ENCODE measurements around the gene P2RY6.

P2RY6 gene

GRCh38 chr11:73338279-73338678 lies 66.1 kb downstream of the P2RY6 start:
- no peak for DNase-seq

GRCh38 chr11:73340164-73340563 lies 68.0 kb downstream of the P2RY6 start:
- DNase-seq, result no peak

DNA sequence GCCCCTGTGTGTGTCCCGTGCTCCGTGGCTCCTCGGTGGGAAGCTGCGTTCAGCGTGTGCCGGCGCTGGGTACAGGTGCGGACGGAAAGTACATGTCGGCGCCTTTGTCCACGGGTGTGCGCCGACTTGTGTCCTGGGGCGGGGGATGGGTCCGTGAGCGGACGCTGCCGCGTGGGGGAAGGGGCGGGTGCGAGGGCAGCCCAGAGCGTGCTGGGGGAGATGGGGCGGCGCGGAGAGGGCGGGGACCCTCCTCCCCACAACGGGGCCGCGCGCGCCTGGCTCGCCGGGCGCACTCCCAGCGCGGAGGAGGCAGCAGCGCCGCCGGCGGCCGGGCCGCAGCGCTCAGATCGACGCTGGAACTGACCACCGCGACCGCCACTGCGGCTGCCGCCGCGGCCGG lies 70.5 kb downstream of the P2RY6 start:
- no peak for DNase-seq

DNA sequence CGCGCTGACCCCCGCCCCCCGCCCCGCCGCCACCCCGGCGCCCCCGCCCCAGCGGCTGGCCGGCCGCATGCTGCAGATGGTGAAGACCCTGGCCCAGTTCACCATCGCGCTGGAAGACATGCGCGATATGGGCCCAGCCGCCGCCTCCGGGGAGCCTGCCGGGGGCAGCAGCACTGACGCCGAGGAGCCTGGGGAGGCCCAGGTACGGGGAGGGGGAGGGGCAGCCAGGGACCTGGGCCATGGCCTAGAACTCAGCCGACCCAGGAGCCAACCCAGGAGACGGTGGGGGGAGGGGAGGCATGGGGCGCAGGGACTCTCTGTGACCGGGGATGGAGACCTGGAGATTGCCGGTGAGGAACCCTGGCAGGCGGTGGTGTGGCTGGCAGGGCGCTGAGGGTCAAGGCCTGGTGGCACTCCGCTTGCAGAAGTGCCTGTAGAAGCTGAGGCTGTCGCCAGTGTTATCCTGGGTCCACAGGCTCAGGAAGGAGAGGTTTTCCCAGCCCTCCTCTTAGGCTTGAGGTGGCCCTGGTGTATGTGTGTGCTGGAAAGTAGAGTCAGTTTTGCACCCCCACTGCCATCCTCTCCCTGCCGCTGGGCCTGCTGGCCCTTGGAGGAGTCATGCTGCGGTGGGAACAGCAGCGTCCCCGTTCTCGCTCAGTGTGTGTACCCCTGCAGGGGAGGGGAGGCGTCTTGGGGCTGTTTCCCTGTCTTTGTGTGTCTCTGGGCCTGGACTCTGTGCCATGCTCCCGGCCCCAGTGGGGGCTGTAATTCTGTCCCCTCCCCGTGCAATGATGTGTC lies 71.1 kb downstream of the P2RY6 start:
- DNase-seq, result no peak

DNA sequence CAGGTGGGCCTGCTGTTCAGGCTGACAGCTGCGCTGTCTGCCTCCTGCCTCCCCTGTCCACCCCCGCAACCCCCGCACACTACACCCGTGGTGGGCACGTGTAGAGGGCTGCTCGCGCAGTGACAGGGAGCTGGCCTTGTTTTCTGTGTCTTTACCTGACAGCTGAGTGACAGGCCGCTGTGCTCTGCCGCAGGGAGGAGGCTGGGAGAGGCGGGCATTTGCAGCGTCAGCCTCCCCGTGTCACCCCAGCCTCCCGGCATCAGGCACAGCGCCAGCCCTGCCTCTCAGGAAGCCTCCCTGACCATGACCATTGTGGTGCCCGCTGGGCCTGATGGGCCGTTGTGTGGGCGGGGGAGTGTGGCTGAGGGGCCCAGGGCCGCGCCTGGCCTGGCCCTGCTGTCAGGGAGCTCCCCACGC lies 72.1 kb downstream of the P2RY6 start:
- DNase-seq, result no peak

- DNase-seq, result no peak
Observed at GRCh38 chr11:73345481-73346160, 73.5 kb downstream of the P2RY6 start.

DNA sequence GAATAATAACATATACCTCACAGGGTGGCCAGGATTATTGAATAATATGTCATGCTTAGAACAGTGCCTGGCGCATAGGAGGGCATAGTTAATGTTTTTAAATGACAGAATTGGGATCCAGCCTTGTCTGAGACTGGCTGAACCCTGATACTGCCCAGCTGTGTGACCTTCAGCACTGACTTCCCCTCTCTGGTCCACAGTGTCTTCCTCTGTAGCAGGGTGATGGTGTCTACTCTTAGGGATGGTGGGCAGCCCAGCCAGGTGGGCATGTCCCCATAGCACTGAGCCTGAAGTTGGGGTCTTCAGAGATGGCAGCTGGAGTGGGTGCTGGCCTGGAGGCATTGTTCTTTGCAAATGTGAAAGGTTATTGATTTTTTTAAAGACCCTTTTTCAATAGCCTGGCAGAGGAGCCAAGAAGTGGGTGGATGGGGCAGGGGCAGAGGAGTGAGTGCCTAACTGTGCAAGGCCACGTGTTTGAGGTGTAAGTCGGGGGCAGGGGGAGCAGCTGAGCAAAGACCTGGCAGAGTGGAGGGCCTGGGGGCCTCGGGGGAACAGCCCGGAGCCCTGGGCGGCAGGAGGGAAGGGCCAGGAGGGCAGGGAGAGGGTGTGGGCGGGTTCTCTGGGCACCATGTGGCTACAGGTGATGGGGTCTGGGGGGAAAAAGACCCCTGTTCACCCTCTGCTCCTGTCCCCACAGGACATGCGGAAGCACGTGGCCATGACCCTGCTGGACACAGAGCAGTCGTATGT lies 74.2 kb downstream of the P2RY6 start:
- no peak for DNase-seq

DNA sequence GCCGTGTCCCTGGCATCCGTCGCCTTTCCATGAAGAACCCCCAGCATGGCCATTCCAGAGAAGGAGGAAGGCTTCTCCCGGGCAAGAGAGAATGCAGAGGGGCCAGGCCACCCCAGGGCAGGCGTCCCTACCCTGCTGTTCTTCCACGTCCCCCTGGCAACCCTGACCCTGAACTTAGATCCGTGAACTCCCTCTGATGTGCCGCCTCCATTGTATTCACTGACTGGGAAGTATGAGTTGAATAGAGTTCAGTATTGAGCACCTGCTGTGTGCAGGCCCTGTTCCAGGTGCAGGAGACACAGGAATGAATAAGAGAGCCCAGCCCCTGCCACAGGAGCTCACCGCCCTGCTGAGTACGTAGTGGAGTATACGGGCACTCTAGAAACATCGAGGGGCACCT lies 74.9 kb downstream of the P2RY6 start:
- DNase-seq, result no peak

All from femur (tissue), 1 donor.